Measurements from ENCODE around the gene NGB.

GRCh38 chr14:77221241-77221871, 49.6 kb downstream of the NGB start:
- no peak for TF ChIP-seq POLR2A (IDR thresholded peaks at IDR 0.05)
- TF ChIP-seq POLR2AphosphoS5 (IDR thresholded peaks at IDR 0.05) = no peak

Data from sigmoid colon (tissue), 4 donors.